ENCODE data around the gene LATS1.
A peak's percentile ranks its signal among the peaks of the same experiment; 100 is the strongest.
"Not testable (repeated sequence)": the region's sequence is repeated elsewhere in the genome, so short reads cannot be mapped to it uniquely, and the experiment has no call there.

LATS1 gene

GRCh38 chr6:149680503-149680902 is 37.4 kb downstream of the LATS1 start:
- Histone ChIP-seq H3K4me1 (no peaks in the 10 kb centered on the region), H3K4me3 (no peak overlapping the region), H3K27me3 (no peaks in the 10 kb centered on the region), H4K20me1 (peaks cover 50% of the 10 kb centered on the region), H3K4me2 (no peak overlapping the region), H3K36me3 (peaks cover 90% of the 10 kb centered on the region), H3K9ac (no peak overlapping the region), H3K9me3 (no peaks in the 10 kb centered on the region), H3K27ac (no peak overlapping the region)
- no peak for TF ChIP-seq Cebpa-rat (IDR thresholded peaks at IDR 0.05)

- not testable (repeated sequence) for H3K4me1 ChIP-seq, H3K4me3 ChIP-seq, H3K27ac ChIP-seq, H3K9me3 ChIP-seq, H3K27me3 ChIP-seq, H3K4me2 ChIP-seq, H3K9ac ChIP-seq, H4K20me1 ChIP-seq
- H3K36me3 ChIP-seq, result peaks cover 93% of the 10 kb centered on the region
Observed at GRCh38 chr6:149672265-149672664, 45.6 kb downstream of the LATS1 start.

GRCh38 chr6:149660028-149660427 is 57.9 kb downstream of the LATS1 start:
- H4K20me1 ChIP-seq, result peaks cover 9% of the 10 kb centered on the region; the same call in 1 of the 2 replicates
- TF ChIP-seq Cebpa-rat (IDR thresholded peaks at IDR 0.05), result no peak
- no peak overlapping the region for H3K4me2 ChIP-seq
- no peak overlapping the region for H3K9ac ChIP-seq
- no peaks in the 10 kb centered on the region for H3K27me3 ChIP-seq
- no peak overlapping the region for H3K4me3 ChIP-seq
- H3K36me3 ChIP-seq, result peaks cover 64% of the 10 kb centered on the region
- H3K27ac ChIP-seq, result no peak overlapping the region
- H3K4me1 ChIP-seq, result no peaks in the 10 kb centered on the region
- H3K9me3 ChIP-seq, result no peaks in the 10 kb centered on the region

GRCh38 chr6:149657441-149657840 is 60.5 kb downstream of the LATS1 start:
- Histone ChIP-seq H3K4me2 (no peak overlapping the region), H3K27me3 (no peaks in the 10 kb centered on the region), H3K9ac (no peak overlapping the region), H3K4me1 (no peaks in the 10 kb centered on the region), H3K27ac (no peak overlapping the region), H4K20me1 (peaks cover 9% of the 10 kb centered on the region; the same call in 1 of the 2 replicates), H3K9me3 (no peaks in the 10 kb centered on the region), H3K36me3 (peaks cover 39% of the 10 kb centered on the region), H3K4me3 (no peak overlapping the region)
- TF ChIP-seq Cebpa-rat (IDR thresholded peaks at IDR 0.05), result no peak

GRCh38 chr6:149651056-149651455 is 66.8 kb downstream of the LATS1 start:
- no peak overlapping the region for H3K27ac ChIP-seq
- H3K9me3 ChIP-seq, result no peaks in the 10 kb centered on the region
- TF ChIP-seq Cebpa-rat (IDR thresholded peaks at IDR 0.05), result no peak
- no peak overlapping the region for H3K4me3 ChIP-seq
- H4K20me1 ChIP-seq, result 0 out of 2 replicates have a peak, but pooled peaks cover 8% of the 10 kb centered on the region
- no peak overlapping the region for H3K4me2 ChIP-seq
- no peaks in the 10 kb centered on the region for H3K27me3 ChIP-seq
- H3K4me1 ChIP-seq, result peaks cover 22% of the 10 kb centered on the region
- no peak overlapping the region for H3K9ac ChIP-seq
- H3K36me3 ChIP-seq, result no peaks in the 10 kb centered on the region; the same call in 1 of the 2 replicates

- Histone ChIP-seq H3K9ac (peak within 1 kb of the TSS; percentile 84), H3K36me3 (peaks cover 2% of the 10 kb centered on the region; the same call in 1 of the 2 replicates), H3K27ac (peak within 1 kb of the TSS; percentile 82), H4K20me1 (0 out of 2 replicates have a peak, but pooled peaks cover 13% of the 10 kb centered on the region), H3K4me3 (peak within 1 kb of the TSS; percentile 86), H3K4me2 (peak within 1 kb of the TSS; percentile 83), H3K4me1 (peaks cover 22% of the 10 kb centered on the region), H3K9me3 (no peaks in the 10 kb centered on the region), H3K27me3 (no peaks in the 10 kb centered on the region)
- TF ChIP-seq Cebpa-rat (IDR thresholded peaks at IDR 0.05), result no peak
Observed at GRCh38 chr6:149648148-149649145, 69.5 kb downstream of the LATS1 start, which contains the start of gene KATNA1. Gene KATNA1 (minus strand): TSS chr6:149648714. CDS start chr6:149638547, 10,167 bp downstream.

- Histone ChIP-seq H4K20me1 (0 out of 2 replicates have a peak, but pooled peaks cover 13% of the 10 kb centered on the region), H3K4me3 (no peak overlapping the region), H3K27me3 (no peaks in the 10 kb centered on the region), H3K27ac (no peak overlapping the region), H3K4me1 (peaks cover 22% of the 10 kb centered on the region), H3K4me2 (peak overlapping the region; percentile 83), H3K9me3 (no peaks in the 10 kb centered on the region), H3K36me3 (peaks cover 16% of the 10 kb centered on the region; the same call in 1 of the 2 replicates), H3K9ac (peak overlapping the region; percentile 84; the same call in 1 of the 2 replicates)
- TF ChIP-seq Cebpa-rat (IDR thresholded peaks at IDR 0.05), result no peak
Observed at GRCh38 chr6:149646599-149646998, 71.3 kb downstream of the LATS1 start.

GRCh38 chr6:149642829-149643580 is 74.9 kb downstream of the LATS1 start:
- Histone ChIP-seq H3K4me3 (no peak overlapping the region), H3K27me3 (no peaks in the 10 kb centered on the region), H3K9me3 (no peaks in the 10 kb centered on the region), H3K27ac (no peak overlapping the region), H3K4me1 (peaks cover 17% of the 10 kb centered on the region), H3K9ac (no peak overlapping the region), H3K4me2 (no peak overlapping the region), H4K20me1 (peaks cover 13% of the 10 kb centered on the region; the same call in 1 of the 2 replicates), H3K36me3 (peaks cover 23% of the 10 kb centered on the region)
- TF ChIP-seq Cebpa-rat (IDR thresholded peaks at IDR 0.05), result no peak

- H3K4me2 ChIP-seq, result no peak overlapping the region
- no peak overlapping the region for H3K27ac ChIP-seq
- peaks cover 58% of the 10 kb centered on the region for H3K36me3 ChIP-seq
- no peak overlapping the region for H3K9ac ChIP-seq
- H4K20me1 ChIP-seq, result no peaks in the 10 kb centered on the region; the same call in 1 of the 2 replicates
- no peaks in the 10 kb centered on the region for H3K4me1 ChIP-seq
- H3K9me3 ChIP-seq, result no peaks in the 10 kb centered on the region
- no peaks in the 10 kb centered on the region for H3K27me3 ChIP-seq
- H3K4me3 ChIP-seq, result no peak overlapping the region
- TF ChIP-seq Cebpa-rat (IDR thresholded peaks at IDR 0.05), result no peak
Observed at GRCh38 chr6:149636124-149636523, 81.8 kb downstream of the LATS1 start.
